Measurements from ENCODE around the gene SCTR.

The SCTR gene

GRCh38 chr2:119472749-119473148, 51.5 kb downstream of the SCTR start:
- no peak for DNase-seq

GRCh38 chr2:119469661-119470297, 54.5 kb downstream of the SCTR start:
- DNase-seq = no peak

- no peak for DNase-seq
Observed at GRCh38 chr2:119469131-119469530, 55.2 kb downstream of the SCTR start.

- no peak for DNase-seq
Observed at GRCh38 chr2:119468154-119468955, 55.9 kb downstream of the SCTR start.

GRCh38 chr2:119466373-119466772, 57.9 kb downstream of the SCTR start:
- DNase-seq = no peak

GRCh38 chr2:119465687-119466086, 58.6 kb downstream of the SCTR start:
- no peak for DNase-seq

- peak; percentile 7 for DNase-seq
Observed at GRCh38 chr2:119464981-119465380, 59.3 kb downstream of the SCTR start.

GRCh38 chr2:119463990-119464389, 60.3 kb downstream of the SCTR start:
- no peak for DNase-seq

GRCh38 chr2:119463136-119463535, 61.1 kb downstream of the SCTR start:
- no peak for DNase-seq

- no peak for DNase-seq
Observed at GRCh38 chr2:119462574-119462973, 61.7 kb downstream of the SCTR start.

GRCh38 chr2:119461811-119462210, 62.5 kb downstream of the SCTR start:
- DNase-seq = no peak

GRCh38 chr2:119460076-119460475, 64.2 kb downstream of the SCTR start:
- no peak for DNase-seq

- peak; percentile 35 for DNase-seq
Observed at GRCh38 chr2:119455066-119455718, 69.1 kb downstream of the SCTR start.

- no peak for DNase-seq
Observed at GRCh38 chr2:119453972-119454593, 70.2 kb downstream of the SCTR start.

GRCh38 chr2:119451336-119452050, 72.8 kb downstream of the SCTR start:
- DNase-seq = no peak

- no peak for DNase-seq
Observed at GRCh38 chr2:119449521-119449920, 74.8 kb downstream of the SCTR start.

GRCh38 chr2:119448427-119449141, 75.7 kb downstream of the SCTR start:
- no peak for DNase-seq

- no peak for DNase-seq
Observed at GRCh38 chr2:119446037-119446436, 78.2 kb downstream of the SCTR start.

- no peak for DNase-seq
Observed at GRCh38 chr2:119442850-119443249, 81.4 kb downstream of the SCTR start.

GRCh38 chr2:119442226-119442619, 82.1 kb downstream of the SCTR start:
- no peak for DNase-seq

GRCh38 chr2:119441376-119442225, 82.7 kb downstream of the SCTR start:
- DNase-seq = no peak

All from OCI-M1 (cell line).